BLaER1 (cell line): Measurements from ENCODE around the gene AUTS2.
A peak's percentile ranks its signal among the peaks of the same experiment; 100 is the strongest.

Experiments used
- H3K27ac ChIP-seq: shearing (Covaris generic); formaldehyde crosslinking; 2 replicates; pipeline ENCODE4 v1.8.1; 2022
- H3K27me3 ChIP-seq: shearing (Covaris generic); formaldehyde crosslinking; 2 replicates; pipeline ENCODE4 v1.8.1; 2022
- H3K36me3 ChIP-seq: shearing (Covaris generic); formaldehyde crosslinking; 2 replicates; pipeline ENCODE4 v1.8.1; 2022
- H3K4me1 ChIP-seq: shearing (Covaris generic); formaldehyde crosslinking; 2 replicates; pipeline ENCODE4 v1.8.1; 2022
- H3K4me2 ChIP-seq: shearing (Covaris generic); formaldehyde crosslinking; 2 replicates; pipeline ENCODE4 v1.8.1; 2022
- H3K4me3 ChIP-seq: shearing (Covaris generic); formaldehyde crosslinking; 2 replicates; pipeline ENCODE4 v1.8.1; 2022
- H3K9ac ChIP-seq: shearing (Covaris generic); formaldehyde crosslinking; 2 replicates; pipeline ENCODE4 v1.8.1; 2022
- H3K9me3 ChIP-seq: shearing (Covaris generic); formaldehyde crosslinking; 2 replicates; pipeline ENCODE4 v1.8.1; 2022
- H4K20me1 ChIP-seq: shearing (Covaris generic); formaldehyde crosslinking; 2 replicates; pipeline ENCODE4 v1.8.1; 2022
- Cebpa-rat ChIP-seq: shearing (Covaris generic); IDR thresholded peaks from 2 replicates; pipeline ENCODE4 v1.8.1; 2022

The AUTS2 gene

GRCh38 chr7:69700331-69700730 lies 102.1 kb downstream of the AUTS2 start:
- H3K4me1 ChIP-seq, result peaks cover 71% of the 10 kb centered on the region
- H4K20me1 ChIP-seq, result peaks cover 82% of the 10 kb centered on the region
- no peak overlapping the region for H3K4me3 ChIP-seq
- no peak overlapping the region for H3K9ac ChIP-seq
- no peaks in the 10 kb centered on the region for H3K27me3 ChIP-seq
- no peak overlapping the region for H3K4me2 ChIP-seq
- TF ChIP-seq Cebpa-rat, result no peak
- H3K9me3 ChIP-seq, result no peaks in the 10 kb centered on the region; the same call in 1 of the 2 replicates
- 0 out of 2 replicates have a peak, but pooled peaks cover 8% of the 10 kb centered on the region for H3K36me3 ChIP-seq
- H3K27ac ChIP-seq, result no peak overlapping the region

DNA sequence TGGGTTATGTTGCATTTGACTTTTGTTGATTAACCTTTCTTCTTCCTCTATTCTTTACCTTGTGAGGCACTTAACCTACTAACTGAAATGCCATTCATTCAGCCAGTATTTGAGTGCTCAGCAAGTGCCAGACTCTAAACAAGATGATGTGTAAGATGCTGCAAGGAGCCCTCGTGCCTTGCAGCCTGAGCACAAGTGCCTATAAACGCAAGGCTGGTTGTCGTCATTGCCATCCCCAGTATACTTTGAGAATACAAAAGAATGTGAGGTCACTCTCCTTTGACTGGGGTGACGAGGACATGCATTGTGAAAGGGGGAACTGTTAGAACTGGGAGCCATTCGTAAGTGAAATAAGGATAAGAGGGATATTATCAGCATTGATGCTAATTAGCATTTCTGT lies 103.0 kb downstream of the AUTS2 start:
- Histone ChIP-seq H3K9ac (no peak overlapping the region), H3K4me1 (peaks cover 71% of the 10 kb centered on the region), H4K20me1 (peaks cover 83% of the 10 kb centered on the region), H3K27me3 (no peaks in the 10 kb centered on the region), H3K4me2 (peak overlapping the region; percentile 27; the same call in 1 of the 2 replicates), H3K4me3 (no peak overlapping the region), H3K36me3 (0 out of 2 replicates have a peak, but pooled peaks cover 8% of the 10 kb centered on the region), H3K27ac (no peak overlapping the region), H3K9me3 (no peaks in the 10 kb centered on the region; the same call in 1 of the 2 replicates)
- TF ChIP-seq Cebpa-rat, result no peak

DNA sequence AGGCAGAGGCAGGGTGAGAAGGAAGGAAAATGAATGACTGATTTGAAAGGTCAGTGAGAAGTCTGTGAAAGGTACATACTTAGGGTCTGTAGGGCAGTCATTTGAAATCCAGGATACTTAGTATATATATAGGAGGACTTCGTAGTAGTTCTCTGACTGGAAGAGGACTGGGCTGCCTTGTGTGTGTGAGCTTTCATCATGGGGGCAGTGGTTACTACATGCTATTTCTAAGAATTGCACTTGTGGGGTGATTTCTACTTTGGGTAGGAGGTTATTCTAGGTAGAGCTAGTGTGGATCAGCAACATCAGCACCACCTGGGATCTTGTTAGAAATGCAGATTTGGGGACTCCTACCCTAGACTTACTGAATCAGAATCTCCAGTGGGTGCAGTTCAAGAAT lies 104.1 kb downstream of the AUTS2 start:
- TF ChIP-seq Cebpa-rat, result no peak
- H3K9ac ChIP-seq, result no peak overlapping the region
- no peaks in the 10 kb centered on the region for H3K27me3 ChIP-seq
- no peak overlapping the region for H3K27ac ChIP-seq
- H3K9me3 ChIP-seq, result no peaks in the 10 kb centered on the region; the same call in 1 of the 2 replicates
- peaks cover 64% of the 10 kb centered on the region for H3K4me1 ChIP-seq
- 0 out of 2 replicates have a peak, but pooled peaks cover 8% of the 10 kb centered on the region for H3K36me3 ChIP-seq
- peak overlapping the region; percentile 27 for H3K4me2 ChIP-seq
- peaks cover 83% of the 10 kb centered on the region for H4K20me1 ChIP-seq
- H3K4me3 ChIP-seq, result no peak overlapping the region

- peak overlapping the region; percentile 27 for H3K4me2 ChIP-seq
- no peak overlapping the region for H3K27ac ChIP-seq
These were observed 104.8 kb downstream of the AUTS2 start for GRCh38 chr7:69703099-69703498.

DNA sequence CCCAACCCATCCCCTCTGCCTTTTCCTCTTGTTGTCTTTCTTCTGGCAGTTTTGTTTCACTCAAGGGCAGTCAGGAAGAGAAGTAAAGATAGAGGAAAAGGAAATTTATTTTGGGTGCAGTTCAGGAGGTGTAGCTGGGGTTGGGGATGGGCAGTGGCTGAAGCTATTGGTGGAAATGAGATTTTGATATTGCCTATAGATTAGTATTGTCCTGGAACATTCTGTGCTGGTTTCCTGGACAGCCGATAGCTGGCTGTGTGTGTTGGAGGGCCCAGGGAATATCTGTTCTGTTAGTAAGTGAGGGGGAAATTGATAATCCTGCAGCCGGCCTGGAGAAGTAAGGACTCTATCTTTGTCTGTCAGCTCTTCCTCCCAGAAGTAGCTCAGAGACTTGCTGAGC lies 107.8 kb downstream of the AUTS2 start:
- Histone ChIP-seq H4K20me1 (peaks cover 99% of the 10 kb centered on the region), H3K27ac (no peak overlapping the region), H3K27me3 (no peaks in the 10 kb centered on the region), H3K9ac (no peak overlapping the region), H3K4me1 (peaks cover 72% of the 10 kb centered on the region), H3K4me3 (no peak overlapping the region), H3K36me3 (0 out of 2 replicates have a peak, but pooled peaks cover 8% of the 10 kb centered on the region), H3K4me2 (peak overlapping the region; percentile 57), H3K9me3 (no peaks in the 10 kb centered on the region; the same call in 1 of the 2 replicates)
- no peak for TF ChIP-seq Cebpa-rat

More at GRCh38 chr7:69703099-69703498, 104.8 kb downstream of the AUTS2 start:
- TF ChIP-seq Cebpa-rat, result no peak
- no peak overlapping the region for H3K4me3 ChIP-seq
- H3K36me3 ChIP-seq, result 0 out of 2 replicates have a peak, but pooled peaks cover 8% of the 10 kb centered on the region
- H3K9ac ChIP-seq, result peak overlapping the region; percentile 27; the same call in 1 of the 2 replicates
- H4K20me1 ChIP-seq, result peaks cover 83% of the 10 kb centered on the region
- no peaks in the 10 kb centered on the region for H3K27me3 ChIP-seq
- peaks cover 64% of the 10 kb centered on the region for H3K4me1 ChIP-seq
- H3K9me3 ChIP-seq, result no peaks in the 10 kb centered on the region; the same call in 1 of the 2 replicates

- H3K4me3 ChIP-seq, result no peak overlapping the region
- no peak overlapping the region for H3K9ac ChIP-seq
- no peaks in the 10 kb centered on the region; the same call in 1 of the 2 replicates for H3K9me3 ChIP-seq
- H3K27ac ChIP-seq, result no peak overlapping the region
- no peak for TF ChIP-seq Cebpa-rat
- H3K4me2 ChIP-seq, result peak overlapping the region; percentile 17; the same call in 1 of the 2 replicates
- H4K20me1 ChIP-seq, result peaks cover 94% of the 10 kb centered on the region
- peaks cover 44% of the 10 kb centered on the region for H3K4me1 ChIP-seq
- 0 out of 2 replicates have a peak, but pooled peaks cover 8% of the 10 kb centered on the region for H3K36me3 ChIP-seq
- H3K27me3 ChIP-seq, result no peaks in the 10 kb centered on the region
These were observed 110.6 kb downstream of the AUTS2 start for GRCh38 chr7:69708857-69709256.

DNA sequence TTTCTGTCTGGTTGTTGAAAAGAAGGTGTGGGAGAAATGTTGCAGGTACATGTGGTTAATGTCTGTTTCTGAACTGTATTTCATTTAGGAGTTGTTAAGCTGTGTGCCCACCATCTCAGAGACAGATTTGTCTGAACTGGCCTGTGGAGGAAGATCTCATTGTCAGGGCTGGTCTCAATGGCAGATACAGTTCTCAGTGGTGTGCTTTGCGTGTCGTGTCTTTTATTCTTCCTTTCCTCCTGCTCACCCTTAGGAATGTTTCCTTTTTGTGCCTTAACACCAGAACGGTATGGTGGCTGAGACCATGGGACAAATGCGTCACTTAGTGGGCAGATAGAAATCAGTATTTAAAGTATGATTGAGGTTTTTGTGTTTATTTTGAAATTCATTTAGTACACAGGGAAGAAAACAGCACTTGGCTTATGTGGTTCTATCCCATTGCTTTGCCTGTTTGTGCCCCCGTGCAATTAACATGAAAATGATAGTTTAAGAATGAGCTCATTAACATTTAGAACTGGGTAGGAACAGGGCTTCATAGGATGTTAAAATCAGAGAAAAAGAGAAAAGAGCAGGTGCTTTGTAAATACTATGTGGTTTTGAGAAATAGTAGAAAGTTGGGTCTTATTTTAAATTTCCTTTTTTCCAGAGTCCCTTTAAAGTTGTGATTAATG lies 112.6 kb downstream of the AUTS2 start:
- H3K9ac ChIP-seq, result no peak overlapping the region
- no peak for TF ChIP-seq Cebpa-rat

GRCh38 chr7:69714886-69715576 lies 116.8 kb downstream of the AUTS2 start:
- H3K27ac ChIP-seq, result no peak overlapping the region

More for the DNA sequence above, 112.6 kb downstream of the AUTS2 start:
- H3K4me3 ChIP-seq, result no peak overlapping the region
- H3K27me3 ChIP-seq, result no peaks in the 10 kb centered on the region
- H3K4me1 ChIP-seq, result peaks cover 27% of the 10 kb centered on the region
- peaks cover 95% of the 10 kb centered on the region for H4K20me1 ChIP-seq
- H3K4me2 ChIP-seq, result no peak overlapping the region
- no peak overlapping the region for H3K27ac ChIP-seq
- no peaks in the 10 kb centered on the region for H3K36me3 ChIP-seq
- no peaks in the 10 kb centered on the region for H3K9me3 ChIP-seq

DNA sequence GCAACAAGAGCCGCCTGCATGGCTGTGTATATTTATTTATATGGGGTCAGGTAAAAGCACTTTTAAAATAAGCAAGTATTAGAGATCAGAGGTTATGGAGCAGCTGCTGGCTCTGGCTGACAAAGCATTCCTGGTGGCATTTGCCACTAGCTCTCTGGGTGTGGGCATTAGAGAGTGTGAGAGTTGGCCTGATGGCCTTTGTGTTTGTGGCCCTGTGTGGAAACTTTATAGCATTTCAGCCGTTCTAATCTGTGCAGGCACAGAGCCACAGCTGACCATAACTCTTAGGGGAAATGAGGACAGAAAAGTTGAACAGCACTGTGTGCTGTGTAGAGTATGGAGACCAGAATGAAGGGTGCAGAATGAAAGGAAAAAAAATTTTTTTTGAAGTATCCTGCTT lies 118.9 kb downstream of the AUTS2 start:
- H3K27me3 ChIP-seq, result no peaks in the 10 kb centered on the region
- no peaks in the 10 kb centered on the region for H3K36me3 ChIP-seq
- H4K20me1 ChIP-seq, result peaks cover 97% of the 10 kb centered on the region
- no peaks in the 10 kb centered on the region for H3K9me3 ChIP-seq
- no peak for TF ChIP-seq Cebpa-rat
- H3K27ac ChIP-seq, result no peak overlapping the region
- H3K4me3 ChIP-seq, result no peak overlapping the region
- H3K4me2 ChIP-seq, result no peak overlapping the region
- no peak overlapping the region for H3K9ac ChIP-seq
- H3K4me1 ChIP-seq, result peaks cover 13% of the 10 kb centered on the region; the same call in 1 of the 2 replicates

More at GRCh38 chr7:69714886-69715576, 116.8 kb downstream of the AUTS2 start:
- TF ChIP-seq Cebpa-rat, result no peak
- Histone ChIP-seq H3K4me3 (no peak overlapping the region), H4K20me1 (peaks cover 95% of the 10 kb centered on the region), H3K27me3 (no peaks in the 10 kb centered on the region), H3K36me3 (no peaks in the 10 kb centered on the region), H3K4me2 (no peak overlapping the region), H3K4me1 (peaks cover 13% of the 10 kb centered on the region; the same call in 1 of the 2 replicates), H3K9me3 (no peaks in the 10 kb centered on the region), H3K9ac (no peak overlapping the region)

GRCh38 chr7:69719717-69720116 lies 121.4 kb downstream of the AUTS2 start:
- TF ChIP-seq Cebpa-rat, result no peak
- Histone ChIP-seq H4K20me1 (peaks cover 91% of the 10 kb centered on the region), H3K4me2 (no peak overlapping the region), H3K36me3 (no peaks in the 10 kb centered on the region), H3K27ac (no peak overlapping the region), H3K4me3 (no peak overlapping the region), H3K9me3 (peaks cover 12% of the 10 kb centered on the region; the same call in 1 of the 2 replicates), H3K4me1 (peaks cover 13% of the 10 kb centered on the region; the same call in 1 of the 2 replicates), H3K27me3 (no peaks in the 10 kb centered on the region), H3K9ac (no peak overlapping the region)
